ENCODE data around the gene PGM5. TPM values are rescaled to one million over a fixed set of nuclear protein-coding genes. Genes with fewer than 3 reads are reported as not detected.
"Not testable (repeated sequence)": the region's sequence is repeated elsewhere in the genome, so short reads cannot be mapped to it uniquely, and the experiment has no call there.

The PGM5 gene
- total and polyA plus RNA-seq, 2 donors (not counting 3 experiments of a cell fraction or from before 2014, with no cell fraction given): 0.14 to 1.9 TPM

GRCh38 chr9:68411865-68412264 lies 55.5 kb downstream of the PGM5 start:
- H3K4me2 ChIP-seq (ENCODE audit: insufficient read depth, low read length); DNase-seq (ENCODE audit: low read depth, low spot score); FAIRE-seq; H2AFZ ChIP-seq (ENCODE audit: low read depth, low read length); H3K27me3 ChIP-seq (ENCODE audit: control insufficient read depth in 2 of 2, insufficient read depth in 2 of 2, low read length in 2 of 2); H3K4me3 ChIP-seq (replicated peaks in 1 of 3; ENCODE audit: insufficient read depth in 1 of 3, low read depth in 1 of 3, low read length in 3 of 3); POLR2A ChIA-PET; intact Hi-C loops (cut with micrococcal nuclease); H3K4me1 ChIP-seq (ENCODE audit: control insufficient read depth, extremely low read depth, insufficient read depth, low read length); H3K79me2 ChIP-seq (ENCODE audit: control insufficient read depth, insufficient read depth, low read length); H3K27ac ChIP-seq (ENCODE audit: insufficient read depth, low read depth, low read length); H4K20me1 ChIP-seq (replicated peaks; ENCODE audit: control insufficient read depth, extremely low read depth, insufficient read depth, low read length); H3K9me3 ChIP-seq (replicated peaks; ENCODE audit: control insufficient read depth, insufficient read depth, low read length); H3K9me1 ChIP-seq (replicated peaks; ENCODE audit: control insufficient read depth, extremely low read depth, insufficient read depth, low read length); BruUV-seq (replicated peaks); dilution Hi-C loops (cut with MboI; ENCODE audit: extremely low pct_ligation_motif_present, low sequenced_read_pairs); H3K36me3 ChIP-seq (ENCODE audit: control insufficient read depth in 2 of 2, extremely low read depth in 1 of 2, insufficient read depth in 2 of 2, low read length in 2 of 2); H3K9ac ChIP-seq (replicated peaks; ENCODE audit: extremely low read depth, insufficient read depth, low read length); CTCF ChIA-PET: not testable (repeated sequence)

- DNase-seq (ENCODE audit: low read depth, low spot score); BruUV-seq (replicated peaks); FAIRE-seq; H3K79me2 ChIP-seq (ENCODE audit: control insufficient read depth, insufficient read depth, low read length); H3K9ac ChIP-seq (replicated peaks; ENCODE audit: extremely low read depth, insufficient read depth, low read length); H3K9me3 ChIP-seq (replicated peaks; ENCODE audit: control insufficient read depth, insufficient read depth, low read length); H3K4me3 ChIP-seq (replicated peaks in 1 of 3; ENCODE audit: insufficient read depth in 1 of 3, low read depth in 1 of 3, low read length in 3 of 3); H3K27ac ChIP-seq (ENCODE audit: insufficient read depth, low read depth, low read length); H2AFZ ChIP-seq (ENCODE audit: low read depth, low read length); H3K27me3 ChIP-seq (ENCODE audit: control insufficient read depth in 2 of 2, insufficient read depth in 2 of 2, low read length in 2 of 2); H3K36me3 ChIP-seq (ENCODE audit: control insufficient read depth in 2 of 2, extremely low read depth in 1 of 2, insufficient read depth in 2 of 2, low read length in 2 of 2); intact Hi-C loops (cut with micrococcal nuclease); dilution Hi-C loops (cut with MboI; ENCODE audit: extremely low pct_ligation_motif_present, low sequenced_read_pairs); POLR2A ChIA-PET; H4K20me1 ChIP-seq (replicated peaks; ENCODE audit: control insufficient read depth, extremely low read depth, insufficient read depth, low read length); H3K9me1 ChIP-seq (replicated peaks; ENCODE audit: control insufficient read depth, extremely low read depth, insufficient read depth, low read length); CTCF ChIA-PET; H3K4me1 ChIP-seq (ENCODE audit: control insufficient read depth, extremely low read depth, insufficient read depth, low read length); H3K4me2 ChIP-seq (ENCODE audit: insufficient read depth, low read length): not testable (repeated sequence)
These were observed 56.3 kb downstream of the PGM5 start for GRCh38 chr9:68412754-68413153.

- H3K4me3 ChIP-seq (replicated peaks in 1 of 3; ENCODE audit: insufficient read depth in 1 of 3, low read depth in 1 of 3, low read length in 3 of 3); BruUV-seq (replicated peaks); H4K20me1 ChIP-seq (replicated peaks; ENCODE audit: control insufficient read depth, extremely low read depth, insufficient read depth, low read length); H3K27me3 ChIP-seq (ENCODE audit: control insufficient read depth in 2 of 2, insufficient read depth in 2 of 2, low read length in 2 of 2); H3K27ac ChIP-seq (ENCODE audit: insufficient read depth, low read depth, low read length); DNase-seq (ENCODE audit: low read depth, low spot score); H3K79me2 ChIP-seq (ENCODE audit: control insufficient read depth, insufficient read depth, low read length); POLR2A ChIA-PET; H3K4me2 ChIP-seq (ENCODE audit: insufficient read depth, low read length); H3K36me3 ChIP-seq (ENCODE audit: control insufficient read depth in 2 of 2, extremely low read depth in 1 of 2, insufficient read depth in 2 of 2, low read length in 2 of 2); H3K4me1 ChIP-seq (ENCODE audit: control insufficient read depth, extremely low read depth, insufficient read depth, low read length); FAIRE-seq; H2AFZ ChIP-seq (ENCODE audit: low read depth, low read length); H3K9me3 ChIP-seq (replicated peaks; ENCODE audit: control insufficient read depth, insufficient read depth, low read length); H3K9ac ChIP-seq (replicated peaks; ENCODE audit: extremely low read depth, insufficient read depth, low read length); intact Hi-C loops (cut with micrococcal nuclease); H3K9me1 ChIP-seq (replicated peaks; ENCODE audit: control insufficient read depth, extremely low read depth, insufficient read depth, low read length); dilution Hi-C loops (cut with MboI; ENCODE audit: extremely low pct_ligation_motif_present, low sequenced_read_pairs); CTCF ChIA-PET: not testable (repeated sequence)
These were observed 58.7 kb downstream of the PGM5 start for GRCh38 chr9:68415065-68415464.
